Panc1 (cell line): ENCODE results near the gene ABCG1. TPM values are rescaled to one million over a fixed set of nuclear protein-coding genes. Genes with fewer than 3 reads are reported as not detected.

Source experiments
- ATAC-seq: fragments of 200-7000 bp; cut with Tn5 transposase; 2 replicates; pipeline ENCODE4 v1.9.1; 2020; ENCODE audit warnings: mild to moderate bottlenecking, moderate library complexity
- BruUV-seq: library from RNA; stranded (reverse); fragments of 400-500 nt; replicated peaks from 2 replicates; lab custom pipeline; 2021; lab: Mats Ljungman, UMichigan
- CTCF ChIA-PET: fragments of 300-600 bp; sonication (Branson Sonifier 250); formaldehyde crosslinking; loops from one replicate; lab custom pipeline; 2022; ENCODE audit warnings: antibody characterized with exemption; lab: Charles Lee
- POLR2A ChIA-PET: fragments of 300-600 bp; sonication (Branson Sonifier 250); formaldehyde crosslinking; loops from one replicate; lab custom pipeline; 2022; ENCODE audit warnings: antibody characterized with exemption; lab: Charles Lee
- DNase-seq: peaks from one replicate; pipeline ENCODE4 v3.0.0-alpha.2; 2010; ENCODE audit warnings: low read depth, low spot score
- H3K27ac ChIP-seq: 2 replicates; pipeline ENCODE4 v1.5.1; 2011; ENCODE audit warnings: mild to moderate bottlenecking, low read length, inconsistent platforms
- H3K27me3 ChIP-seq: fragments of 200-500 bp; sonication (Bioruptor generic); 2 replicates; pipeline ENCODE4 v1.6.0; 2014; ENCODE audit warnings: low read length, inconsistent platforms; ENCODE audit not compliant: control insufficient read depth, insufficient read depth
- H3K36me3 ChIP-seq: fragments of 200-500 bp; sonication (Bioruptor generic); 2 replicates; pipeline ENCODE4 v1.5.1; 2014; ENCODE audit warnings: inconsistent platforms, mild to moderate bottlenecking, low read length, moderate library complexity; ENCODE audit not compliant: control insufficient read depth, insufficient read depth
- H3K4me1 ChIP-seq: 2 replicates; pipeline ENCODE4 v1.5.1; 2011; ENCODE audit warnings: inconsistent platforms, mild to moderate bottlenecking, low read length, moderate library complexity; ENCODE audit not compliant: control insufficient read depth, insufficient read depth
- H3K4me3 ChIP-seq, 2 experiments: 2 replicates each; pipeline ENCODE4 v1.5.1; 2011 to 2012; ENCODE audit warnings: low read depth in 2 of 2, low read length in 2 of 2, mild to moderate bottlenecking in 2 of 2, inconsistent platforms in 1 of 2, moderate library complexity in 1 of 2
- H3K9me3 ChIP-seq: fragments of 200-500 bp; sonication (Bioruptor generic); 2 replicates; pipeline ENCODE4 v1.5.1; 2014; ENCODE audit warnings: low read depth, mild to moderate bottlenecking, inconsistent platforms, low read length, moderate library complexity; ENCODE audit not compliant: control insufficient read depth, insufficient read depth
- POLR2AphosphoS5 ChIP-seq: IDR thresholded peaks from 2 replicates; pipeline ENCODE4 v1.6.1; 2012; ENCODE audit warnings: mild to moderate bottlenecking, low read depth, low read length, moderate library complexity
- SIN3A ChIP-seq: IDR thresholded peaks from 2 replicates; pipeline ENCODE4 v1.6.1; 2012; ENCODE audit warnings: low read depth, mild to moderate bottlenecking, low read length, moderate library complexity, borderline replicate concordance; ENCODE audit not compliant: insufficient read depth
- TCF7L2 ChIP-seq: IDR thresholded peaks from 2 replicates; pipeline ENCODE4 v1.6.1; 2011; ENCODE audit warnings: mild to moderate bottlenecking, low read depth, low read length, inconsistent platforms
- in situ Hi-C: cut with HindIII; loops from 2 replicates; pipeline ENCODE4 v1.10.0; 2016; ENCODE audit warnings: low sequenced_read_pairs, low pct_unique_long_range_greater_than_20kb
- intact Hi-C: fragments of 100-400 bp; cut with micrococcal nuclease; formaldehyde crosslinking; loops from one replicate; pipeline ENCODE4 v1.10.0; 2022; ENCODE audit not compliant: unreplicated experiment
- total RNA-seq: library from RNA; stranded (reverse); gene quantifications from one replicate; pipeline ENCODE4 v1.2.1, GENCODE V29; 2021; ENCODE audit not compliant: unreplicated experiment
- TF ChIP-seq, protein P1 (sequence below), 2 experiments: IDR thresholded peaks; 2 replicates each; pipeline ENCODE4 v1.6.1; 2011 to 2012; ENCODE audit warnings: low read depth in 2 of 2, control low read depth in 1 of 2, low read length in 1 of 2, mild to moderate bottlenecking in 1 of 2, moderate library complexity in 1 of 2; ENCODE audit not compliant: insufficient read depth in 1 of 2
- TF ChIP-seq, protein P2 (sequence below): fragments of 450-650 bp; IDR thresholded peaks from 2 replicates; pipeline ENCODE4 v1.5.1; 2017; ENCODE audit warnings: mild to moderate bottlenecking

The ABCG1 gene
- total RNA-seq, 1 experiment from 2014 or later = 0.80 TPM

GRCh38 chr21:42289926-42290325 is 71.0 kb downstream of the ABCG1 start:
- ChIA-PET POLR2A (no interaction called here), CTCF (no interaction called here)
- BruUV-seq = no TSS peak
- no peak for TF ChIP-seq POLR2AphosphoS5
- TF ChIP-seq SIN3A = no peak
- TF ChIP-seq, protein P1, sequence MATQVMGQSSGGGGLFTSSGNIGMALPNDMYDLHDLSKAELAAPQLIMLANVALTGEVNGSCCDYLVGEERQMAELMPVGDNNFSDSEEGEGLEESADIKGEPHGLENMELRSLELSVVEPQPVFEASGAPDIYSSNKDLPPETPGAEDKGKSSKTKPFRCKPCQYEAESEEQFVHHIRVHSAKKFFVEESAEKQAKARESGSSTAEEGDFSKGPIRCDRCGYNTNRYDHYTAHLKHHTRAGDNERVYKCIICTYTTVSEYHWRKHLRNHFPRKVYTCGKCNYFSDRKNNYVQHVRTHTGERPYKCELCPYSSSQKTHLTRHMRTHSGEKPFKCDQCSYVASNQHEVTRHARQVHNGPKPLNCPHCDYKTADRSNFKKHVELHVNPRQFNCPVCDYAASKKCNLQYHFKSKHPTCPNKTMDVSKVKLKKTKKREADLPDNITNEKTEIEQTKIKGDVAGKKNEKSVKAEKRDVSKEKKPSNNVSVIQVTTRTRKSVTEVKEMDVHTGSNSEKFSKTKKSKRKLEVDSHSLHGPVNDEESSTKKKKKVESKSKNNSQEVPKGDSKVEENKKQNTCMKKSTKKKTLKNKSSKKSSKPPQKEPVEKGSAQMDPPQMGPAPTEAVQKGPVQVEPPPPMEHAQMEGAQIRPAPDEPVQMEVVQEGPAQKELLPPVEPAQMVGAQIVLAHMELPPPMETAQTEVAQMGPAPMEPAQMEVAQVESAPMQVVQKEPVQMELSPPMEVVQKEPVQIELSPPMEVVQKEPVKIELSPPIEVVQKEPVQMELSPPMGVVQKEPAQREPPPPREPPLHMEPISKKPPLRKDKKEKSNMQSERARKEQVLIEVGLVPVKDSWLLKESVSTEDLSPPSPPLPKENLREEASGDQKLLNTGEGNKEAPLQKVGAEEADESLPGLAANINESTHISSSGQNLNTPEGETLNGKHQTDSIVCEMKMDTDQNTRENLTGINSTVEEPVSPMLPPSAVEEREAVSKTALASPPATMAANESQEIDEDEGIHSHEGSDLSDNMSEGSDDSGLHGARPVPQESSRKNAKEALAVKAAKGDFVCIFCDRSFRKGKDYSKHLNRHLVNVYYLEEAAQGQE (IDR thresholded peaks at IDR 0.05; ENCODE audit: insufficient read depth in 1 of 2, low read depth in 2 of 2, low read length in 1 of 2) = no peak
- TF ChIP-seq, protein P2, sequence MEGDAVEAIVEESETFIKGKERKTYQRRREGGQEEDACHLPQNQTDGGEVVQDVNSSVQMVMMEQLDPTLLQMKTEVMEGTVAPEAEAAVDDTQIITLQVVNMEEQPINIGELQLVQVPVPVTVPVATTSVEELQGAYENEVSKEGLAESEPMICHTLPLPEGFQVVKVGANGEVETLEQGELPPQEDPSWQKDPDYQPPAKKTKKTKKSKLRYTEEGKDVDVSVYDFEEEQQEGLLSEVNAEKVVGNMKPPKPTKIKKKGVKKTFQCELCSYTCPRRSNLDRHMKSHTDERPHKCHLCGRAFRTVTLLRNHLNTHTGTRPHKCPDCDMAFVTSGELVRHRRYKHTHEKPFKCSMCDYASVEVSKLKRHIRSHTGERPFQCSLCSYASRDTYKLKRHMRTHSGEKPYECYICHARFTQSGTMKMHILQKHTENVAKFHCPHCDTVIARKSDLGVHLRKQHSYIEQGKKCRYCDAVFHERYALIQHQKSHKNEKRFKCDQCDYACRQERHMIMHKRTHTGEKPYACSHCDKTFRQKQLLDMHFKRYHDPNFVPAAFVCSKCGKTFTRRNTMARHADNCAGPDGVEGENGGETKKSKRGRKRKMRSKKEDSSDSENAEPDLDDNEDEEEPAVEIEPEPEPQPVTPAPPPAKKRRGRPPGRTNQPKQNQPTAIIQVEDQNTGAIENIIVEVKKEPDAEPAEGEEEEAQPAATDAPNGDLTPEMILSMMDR = no peak
- no peak for TF ChIP-seq TCF7L2
- Histone ChIP-seq H3K9me3 (no peaks in the 10 kb centered on the region), H3K4me1 (no peaks in the 10 kb centered on the region), H3K4me3 (no peak overlapping the region), H3K27ac (no peak overlapping the region), H3K27me3 (no peaks in the 10 kb centered on the region), H3K36me3 (no peaks in the 10 kb centered on the region)
- intact Hi-C loops (no loop called here), in situ Hi-C loops (no loop called here)
- ATAC-seq (no peak), DNase-seq (no peak)

DNA sequence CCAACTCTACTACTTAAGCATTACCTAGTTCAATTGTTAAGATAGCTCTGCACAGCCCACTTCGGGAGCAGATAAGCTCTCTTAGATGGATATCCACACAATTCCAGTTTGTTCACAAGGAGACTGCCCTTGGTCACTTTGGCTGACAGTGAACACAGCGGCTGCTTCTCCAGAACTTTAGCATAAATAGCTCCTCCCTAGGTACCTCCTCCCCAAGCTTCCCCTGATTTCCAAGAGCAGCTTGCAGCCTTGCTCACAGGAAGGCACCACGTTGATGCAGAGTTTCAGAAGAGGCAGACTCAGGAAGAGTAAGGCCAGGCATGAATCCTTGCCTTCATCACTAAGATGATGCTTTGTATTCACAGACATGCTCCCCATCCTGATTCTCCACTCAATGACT is 71.6 kb downstream of the ABCG1 start:
- DNase-seq (no peak), ATAC-seq (no peak)
- Histone ChIP-seq H3K4me3 (no peak overlapping the region), H3K36me3 (no peaks in the 10 kb centered on the region), H3K4me1 (no peaks in the 10 kb centered on the region), H3K27ac (no peak overlapping the region), H3K9me3 (no peaks in the 10 kb centered on the region), H3K27me3 (no peaks in the 10 kb centered on the region)
- intact Hi-C loops = no loop called here
- TF ChIP-seq, protein P2 = no peak
- TF ChIP-seq, protein P1 (IDR thresholded peaks at IDR 0.05; ENCODE audit: insufficient read depth in 1 of 2, low read depth in 2 of 2, low read length in 1 of 2) = no peak
- TF ChIP-seq SIN3A (no peak), POLR2AphosphoS5 (no peak), TCF7L2 (no peak)
- in situ Hi-C loops = no loop called here
- no TSS peak for BruUV-seq
- ChIA-PET CTCF (no interaction called here), POLR2A (no interaction called here)
